ENCODE results near the gene RAB20. TPM values are rescaled to one million over a fixed set of nuclear protein-coding genes. Genes with fewer than 3 reads are reported as not detected.
"Not testable (repeated sequence)": the region's sequence is repeated elsewhere in the genome, so short reads cannot be mapped to it uniquely, and the experiment has no call there.

Gene RAB20
- total RNA-seq, 1 experiment from 2014 or later, result 12.3 TPM

DNA sequence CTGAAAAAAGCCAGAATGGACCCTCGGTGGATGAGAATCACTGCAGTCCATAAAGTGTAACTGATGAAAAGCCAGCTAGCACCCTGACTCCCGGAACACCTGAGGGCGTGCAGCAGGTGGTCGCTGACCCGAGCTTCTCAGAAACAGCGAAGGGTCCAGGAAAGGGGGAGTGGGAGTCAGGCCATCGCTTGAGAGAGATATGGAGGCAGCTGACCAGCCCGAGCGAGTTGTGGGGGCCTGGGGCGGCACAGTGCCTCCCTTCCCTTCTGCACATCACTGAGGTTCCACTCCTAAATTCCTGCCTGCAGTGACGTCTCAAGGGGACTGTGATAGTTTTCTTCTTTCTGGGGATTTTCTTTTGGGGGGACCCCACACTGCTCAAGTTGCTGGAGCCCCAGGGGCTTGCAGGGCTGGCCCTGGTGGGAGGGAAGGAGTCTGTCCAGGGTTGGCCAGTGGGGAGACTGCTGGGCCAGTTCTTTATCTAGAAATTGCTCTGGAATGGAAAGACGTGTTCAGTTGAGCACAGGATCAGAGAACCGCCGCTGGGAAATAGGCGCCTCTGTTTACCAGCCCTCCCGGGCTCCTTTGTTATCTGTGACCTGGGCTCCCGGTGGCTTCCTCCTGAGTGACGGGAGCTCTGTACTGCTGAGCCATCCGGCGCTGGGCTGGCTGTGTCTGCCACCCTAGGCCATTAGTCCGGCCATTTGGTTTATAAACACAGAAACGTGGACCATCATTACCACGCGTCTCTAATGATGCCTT, 71.3 kb downstream of the RAB20 start:
- H2AFZ ChIP-seq (ENCODE audit: low read length), result no peak overlapping the region
- no peaks in the 10 kb centered on the region for H3K79me1 ChIP-seq (ENCODE audit: insufficient read depth, low read depth, low read length, poor library complexity, severe bottlenecking)
- no peak overlapping the region for H2BK120ac ChIP-seq (ENCODE audit: low read depth, low read length, poor library complexity, severe bottlenecking)
- no peak overlapping the region for H3K56ac ChIP-seq (ENCODE audit: insufficient read length, low read depth, low read length)
- Mint-ChIP-seq H3K27ac (peak overlapping the region in 2 of 3 experiments; percentile 63 to 86; a peak in 5 of 7 replicates), H3K27me3 (ENCODE audit: low read depth) (no peaks in the 10 kb centered on the region), H3K4me1 (peaks cover 26 to 33% of the 10 kb centered on the region in 2 experiments), H3K9me3 (no peaks in the 10 kb centered on the region), H3K4me3 (no peak overlapping the region), H3K36me3 (ENCODE audit: insufficient read depth in 1 of 3, low read depth in 3 of 3) (peaks cover 20 to 54% (median 45%) of the 10 kb centered on the region in 3 experiments; a peak in 6 of 7 replicates)
- no peak overlapping the region for H3K4ac ChIP-seq (ENCODE audit: low read depth, low read length)
- WGBS (ENCODE audit: extremely low coverage, insufficient read length, low lambda C conversion rate), result no CpG with 5 or more reads among the region's 24 CpGs
- H3T11ph ChIP-seq (ENCODE audit: low read length), result no peak overlapping the region
- H2BK5ac ChIP-seq (ENCODE audit: insufficient read length, low read length), result no peak overlapping the region
- no peak overlapping the region for H2BK20ac ChIP-seq (ENCODE audit: low read depth, low read length, poor library complexity, severe bottlenecking)
- no peak overlapping the region for H3K27ac ChIP-seq (ENCODE audit: insufficient read length, low read depth, low read length)
- H4K20me1 ChIP-seq (ENCODE audit: control insufficient read depth, insufficient read depth, insufficient read length), result no peaks in the 10 kb centered on the region
- no peaks in the 10 kb centered on the region for H3K9me3 ChIP-seq (ENCODE audit: control insufficient read depth, low read depth, low read length)
- H2AK5ac ChIP-seq (ENCODE audit: insufficient read length, low read length), result no peak overlapping the region
- no peak overlapping the region for H3K9ac ChIP-seq (ENCODE audit: extremely low read depth, insufficient read length, low read length)
- H3K4me2 ChIP-seq (ENCODE audit: insufficient read depth, insufficient read length, low read length), result no peak overlapping the region
- no peaks in the 10 kb centered on the region for H3K79me2 ChIP-seq (ENCODE audit: insufficient read depth, low read length)
- no peak overlapping the region for H4K91ac ChIP-seq (ENCODE audit: insufficient read length, low read depth, low read length)
- no peak overlapping the region for H3K14ac ChIP-seq (ENCODE audit: insufficient read depth, low read length)
- no peak for DNase-seq
- H3K23me2 ChIP-seq (ENCODE audit: insufficient read length, low read depth, low read length, poor library complexity, severe bottlenecking), result no peaks in the 10 kb centered on the region
- no peak overlapping the region for H4K8ac ChIP-seq (replicated peaks; ENCODE audit: insufficient read length, low read depth, low read length)
- H3K23ac ChIP-seq (ENCODE audit: insufficient read length, low read depth, low read length), result no peak overlapping the region
- no peak overlapping the region for H4K5ac ChIP-seq (ENCODE audit: insufficient read length, low read depth, low read length)
- H3K27me3 ChIP-seq (ENCODE audit: insufficient read depth, low read length), result no peaks in the 10 kb centered on the region
- peaks cover 11% of the 10 kb centered on the region for H3K4me1 ChIP-seq (ENCODE audit: insufficient read depth, low read length)
- no peak overlapping the region for H2BK15ac ChIP-seq (ENCODE audit: low read depth, low read length)
- TF ChIP-seq, protein P1, sequence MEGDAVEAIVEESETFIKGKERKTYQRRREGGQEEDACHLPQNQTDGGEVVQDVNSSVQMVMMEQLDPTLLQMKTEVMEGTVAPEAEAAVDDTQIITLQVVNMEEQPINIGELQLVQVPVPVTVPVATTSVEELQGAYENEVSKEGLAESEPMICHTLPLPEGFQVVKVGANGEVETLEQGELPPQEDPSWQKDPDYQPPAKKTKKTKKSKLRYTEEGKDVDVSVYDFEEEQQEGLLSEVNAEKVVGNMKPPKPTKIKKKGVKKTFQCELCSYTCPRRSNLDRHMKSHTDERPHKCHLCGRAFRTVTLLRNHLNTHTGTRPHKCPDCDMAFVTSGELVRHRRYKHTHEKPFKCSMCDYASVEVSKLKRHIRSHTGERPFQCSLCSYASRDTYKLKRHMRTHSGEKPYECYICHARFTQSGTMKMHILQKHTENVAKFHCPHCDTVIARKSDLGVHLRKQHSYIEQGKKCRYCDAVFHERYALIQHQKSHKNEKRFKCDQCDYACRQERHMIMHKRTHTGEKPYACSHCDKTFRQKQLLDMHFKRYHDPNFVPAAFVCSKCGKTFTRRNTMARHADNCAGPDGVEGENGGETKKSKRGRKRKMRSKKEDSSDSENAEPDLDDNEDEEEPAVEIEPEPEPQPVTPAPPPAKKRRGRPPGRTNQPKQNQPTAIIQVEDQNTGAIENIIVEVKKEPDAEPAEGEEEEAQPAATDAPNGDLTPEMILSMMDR (conservative IDR thresholded peaks at IDR 0.05), result no peak
- peak overlapping the region; percentile 30 for H3K18ac ChIP-seq (ENCODE audit: insufficient read length, low read depth, low read length)
- H2BK12ac ChIP-seq (ENCODE audit: insufficient read length, low read depth, low read length), result peak overlapping the region; percentile 39

DNA sequence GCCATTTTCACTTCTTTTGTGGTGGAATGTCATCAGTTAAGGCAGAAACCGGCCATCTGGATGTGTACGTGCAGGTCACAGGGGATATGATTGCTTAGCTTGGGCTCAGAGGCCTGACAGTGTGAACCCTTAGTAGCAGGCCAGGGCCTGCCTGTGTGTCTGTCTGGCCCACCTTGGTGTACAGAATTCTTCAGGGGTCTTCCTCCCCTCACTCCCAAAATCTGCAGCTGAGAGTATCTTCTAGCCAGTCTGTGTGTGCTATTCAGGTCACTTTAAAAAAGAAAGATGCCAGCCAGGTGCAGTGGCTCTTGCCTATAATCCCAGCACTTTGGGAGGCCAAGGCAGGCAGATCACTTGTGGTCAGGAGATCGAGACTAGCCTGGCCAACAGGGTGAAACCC, 74.6 kb downstream of the RAB20 start:
- peaks cover 36 to 44% of the 10 kb centered on the region in 2 experiments for H3K4me1 Mint-ChIP-seq
- H3K4me1 ChIP-seq (ENCODE audit: insufficient read depth, low read length), result peaks cover 11% of the 10 kb centered on the region
- not testable (repeated sequence) for H3K27me3 Mint-ChIP-seq (ENCODE audit: low read depth); H3T11ph ChIP-seq (ENCODE audit: low read length); H3K9me3 ChIP-seq (ENCODE audit: control insufficient read depth, low read depth, low read length); H4K91ac ChIP-seq (ENCODE audit: insufficient read length, low read depth, low read length); H3K9me3 Mint-ChIP-seq; H2BK120ac ChIP-seq (ENCODE audit: low read depth, low read length, poor library complexity, severe bottlenecking); H2BK15ac ChIP-seq (ENCODE audit: low read depth, low read length); H3K79me2 ChIP-seq (ENCODE audit: insufficient read depth, low read length); H3K4me2 ChIP-seq (ENCODE audit: insufficient read depth, insufficient read length, low read length); H2AK5ac ChIP-seq (ENCODE audit: insufficient read length, low read length); H3K79me1 ChIP-seq (ENCODE audit: insufficient read depth, low read depth, low read length, poor library complexity, severe bottlenecking); H4K20me1 ChIP-seq (ENCODE audit: control insufficient read depth, insufficient read depth, insufficient read length); H4K5ac ChIP-seq (ENCODE audit: insufficient read length, low read depth, low read length); H2AFZ ChIP-seq (ENCODE audit: low read length); H3K23me2 ChIP-seq (ENCODE audit: insufficient read length, low read depth, low read length, poor library complexity, severe bottlenecking); H3K56ac ChIP-seq (ENCODE audit: insufficient read length, low read depth, low read length); H3K9ac ChIP-seq (ENCODE audit: extremely low read depth, insufficient read length, low read length); H4K8ac ChIP-seq (replicated peaks; ENCODE audit: insufficient read length, low read depth, low read length); H3K23ac ChIP-seq (ENCODE audit: insufficient read length, low read depth, low read length); H3K27me3 ChIP-seq (ENCODE audit: insufficient read depth, low read length); H2BK20ac ChIP-seq (ENCODE audit: low read depth, low read length, poor library complexity, severe bottlenecking); H3K4ac ChIP-seq (ENCODE audit: low read depth, low read length)
- H3K18ac ChIP-seq (ENCODE audit: insufficient read length, low read depth, low read length), result peak overlapping the region; percentile 59
- H3K14ac ChIP-seq (ENCODE audit: insufficient read depth, low read length), result peak overlapping the region; percentile 58; the same call in 1 of the 2 replicates
- WGBS (ENCODE audit: extremely low coverage, insufficient read length, low lambda C conversion rate), result no CpG with 5 or more reads among the region's 3 CpGs
- H3K27ac Mint-ChIP-seq, result peak overlapping the region; percentile 97 to 98 (median 98); a peak in 6 of 7 replicates
- peak overlapping the region; percentile 15 to 19; a peak in 3 of 5 replicates for H3K4me3 Mint-ChIP-seq
- peaks cover 7 to 52% (median 52%) of the 10 kb centered on the region in 3 experiments; a peak in 6 of 7 replicates for H3K36me3 Mint-ChIP-seq (ENCODE audit: insufficient read depth in 1 of 3, low read depth in 3 of 3)
- peak overlapping the region; percentile 88 for H3K27ac ChIP-seq (ENCODE audit: insufficient read length, low read depth, low read length)
- peak overlapping the region; percentile 69 for H2BK5ac ChIP-seq (ENCODE audit: insufficient read length, low read length)
- peak overlapping the region; percentile 95 for H2BK12ac ChIP-seq (ENCODE audit: insufficient read length, low read depth, low read length)
- peak; percentile 47 for DNase-seq
